Pancreas (tissue), 10 donors: ENCODE data around the gene RFX3. TPM values are rescaled to one million over a fixed set of nuclear protein-coding genes. Genes with fewer than 3 reads are reported as not detected.

ENCODE experiments used
- ATAC-seq, 4 donors: fragments of 200-7000 bp; cut with Tn5 transposase; one replicate each; pipeline versions ENCODE4 v1.8.0 to v1.9.1; 2020; ENCODE audit warnings: mild to moderate bottlenecking in 4 of 4, moderate library complexity in 4 of 4
- DNase-seq, 6 donors: peaks; one replicate each; pipeline ENCODE4 v3.0.0-alpha.2; 2020
- FAIRE-seq: peaks from 2 replicates; lab custom pipeline; 2012; peaks lifted over from hg19 to GRCh38; lab: Jason Lieb, UNC
- H3K27ac ChIP-seq, 4 donors: fragments of 200-600 bp; sonication (generic); 1 replicate in 3 of 4; 2 replicates in 1 of 4; pipeline versions ENCODE4 v1.5.0 to v1.8.0; 2020
- H3K27me3 ChIP-seq, 4 donors: fragments of 200-600 bp; one replicate each; pipeline ENCODE4 v1.8.0; 2021
- H3K36me3 ChIP-seq, 3 donors: fragments of 200-600 bp; sonication (generic) in 1 of 3; one replicate each; pipeline versions ENCODE4 v1.5.0 to v1.8.0; 2020 to 2021
- H3K4me1 ChIP-seq, 3 donors: fragments of 200-600 bp; one replicate each; pipeline ENCODE4 v1.8.0; 2021
- H3K4me3 ChIP-seq, 4 donors: fragments of 200-600 bp; sonication (generic) in 2 of 4; one replicate each; pipeline versions ENCODE4 v1.5.0 to v1.8.0; 2020 to 2021
- H3K9me3 ChIP-seq, 4 donors: fragments of 200-600 bp; one replicate each; pipeline ENCODE4 v1.8.0; 2021
- WGBS, 2 donors: extraction: QIAGEN DNeasy Blood & Tissue Kit; methylation state at CpG; one replicate each; pipeline ENCODE4 v1.1.7; 2013; 5-methylcytosine and 5-hydroxymethylcytosine counted together
- intact Hi-C, 3 donors: fragments of 100-400 bp; cut with DNase I; formaldehyde crosslinking; loops; one replicate each; pipeline versions ENCODE4 v1.11.1 to v1.14.2; 2022
- polyA plus RNA-seq, 2 donors: library from polyadenylated mRNA; stranded (reverse); fragments of 200-250 nt; gene quantifications; one replicate each; pipeline ENCODE4 v1.2.3, GENCODE V29; 2013
- total RNA-seq, 6 donors: library from RNA; stranded (reverse); fragmentation: NEBNext Ultra II Directional in 4 of 6; extraction: Animal tissue kit (Norgen Biotek cat#: 25700) in 4 of 6; gene quantifications; one replicate each; pipeline versions ENCODE4 v1.2.1 to v1.2.4, GENCODE V29; 2021 to 2023
- TF ChIP-seq, protein P1 (sequence below), 4 donors: fragments of 200-600 bp; sonication (generic) in 3 of 4; IDR thresholded peaks; one replicate each; pipeline versions ENCODE4 v1.5.0 to v1.8.0; 2021; ENCODE audit warnings: antibody characterized with exemption in 4 of 4
- donor health status: healthy with polysubstance abuse.
- donor health status: DM: no; HTN: no; CAD: no; lungs with moderate emphysema.
- donor health status: DM: no; HTN: no; CAD: no.
- donor health status: control.
- donor health status: control.
- donor health status: Bipolar disorder and iron deficiency.
- donor health status: DM: yes; HTN: yes; CAD: no.
- donor health status: DM: no; HTN: no; CAD: no.
- donor health status: DM: no; HTN: no; CAD: no.
- donor health status: DM: yes; HTN: yes; CAD: no.

Gene RFX3
- total and polyA plus RNA-seq, 8 donors = 1.2 to 12.2 (median 5.0) TPM

DNA sequence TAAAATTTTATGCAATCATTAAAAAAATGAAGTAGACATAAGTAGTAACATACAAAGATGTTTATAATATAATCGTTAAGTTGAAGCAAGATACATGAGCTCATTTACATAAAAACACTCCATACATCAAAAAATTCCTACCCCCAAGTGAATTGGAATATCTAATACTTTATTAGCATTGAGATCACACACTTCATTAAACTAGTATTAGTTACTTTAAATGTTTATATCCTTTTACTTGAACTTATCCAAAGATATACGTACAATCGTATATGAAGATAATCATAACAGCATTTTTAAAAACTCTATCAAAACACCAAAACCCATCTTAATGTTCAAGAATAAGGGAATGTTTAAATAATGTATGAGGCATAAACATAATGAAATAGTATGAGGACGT lies 275.1 kb downstream of the RFX3 start:
- TF ChIP-seq, protein P1, sequence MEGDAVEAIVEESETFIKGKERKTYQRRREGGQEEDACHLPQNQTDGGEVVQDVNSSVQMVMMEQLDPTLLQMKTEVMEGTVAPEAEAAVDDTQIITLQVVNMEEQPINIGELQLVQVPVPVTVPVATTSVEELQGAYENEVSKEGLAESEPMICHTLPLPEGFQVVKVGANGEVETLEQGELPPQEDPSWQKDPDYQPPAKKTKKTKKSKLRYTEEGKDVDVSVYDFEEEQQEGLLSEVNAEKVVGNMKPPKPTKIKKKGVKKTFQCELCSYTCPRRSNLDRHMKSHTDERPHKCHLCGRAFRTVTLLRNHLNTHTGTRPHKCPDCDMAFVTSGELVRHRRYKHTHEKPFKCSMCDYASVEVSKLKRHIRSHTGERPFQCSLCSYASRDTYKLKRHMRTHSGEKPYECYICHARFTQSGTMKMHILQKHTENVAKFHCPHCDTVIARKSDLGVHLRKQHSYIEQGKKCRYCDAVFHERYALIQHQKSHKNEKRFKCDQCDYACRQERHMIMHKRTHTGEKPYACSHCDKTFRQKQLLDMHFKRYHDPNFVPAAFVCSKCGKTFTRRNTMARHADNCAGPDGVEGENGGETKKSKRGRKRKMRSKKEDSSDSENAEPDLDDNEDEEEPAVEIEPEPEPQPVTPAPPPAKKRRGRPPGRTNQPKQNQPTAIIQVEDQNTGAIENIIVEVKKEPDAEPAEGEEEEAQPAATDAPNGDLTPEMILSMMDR (IDR thresholded peaks at IDR 0.05) = no peak
- WGBS, 2 donors = 83 to 84% methylated on average over 4 of the region's 4 CpGs
- Histone ChIP-seq H3K4me1 (no peaks in the 10 kb centered on the region), H3K4me3 (no peak overlapping the region), H3K9me3 (no peaks in the 10 kb centered on the region), H3K36me3 (no peaks in the 10 kb centered on the region), H3K27ac (no peak overlapping the region), H3K27me3 (no peaks in the 10 kb centered on the region)
- intact Hi-C loops = no loop called here
- ATAC-seq (no peak), FAIRE-seq (no peak), DNase-seq (no peak)

DNA sequence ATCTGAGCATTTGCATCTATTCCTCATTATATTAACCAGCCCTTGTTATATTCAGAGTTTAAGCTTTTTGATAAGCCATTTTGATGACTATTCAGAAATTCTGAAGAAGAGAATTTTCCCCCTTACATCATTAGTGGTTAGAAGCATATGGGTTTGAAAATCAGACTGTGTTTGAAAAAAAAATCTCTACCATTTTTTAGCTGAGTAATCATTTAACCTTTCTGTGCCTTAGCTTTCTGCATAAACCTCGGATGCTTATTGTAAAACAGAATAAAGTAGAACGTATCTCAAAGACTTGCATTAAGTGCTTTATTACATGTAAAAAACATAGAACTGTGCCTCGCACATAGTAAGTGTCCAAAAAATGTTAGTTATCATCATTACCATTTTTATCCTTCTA lies 278.6 kb downstream of the RFX3 start:
- ATAC-seq (no peak), DNase-seq (no peak), FAIRE-seq (no peak)
- Histone ChIP-seq H3K36me3 (no peaks in the 10 kb centered on the region), H3K9me3 (no peaks in the 10 kb centered on the region), H3K27ac (no peak overlapping the region), H3K4me1 (peaks cover 0 to 10% (median 6%) of the 10 kb centered on the region in 3 donors), H3K27me3 (no peaks in the 10 kb centered on the region), H3K4me3 (no peak overlapping the region)
- WGBS, 2 donors = 90 to 97% methylated on average over 3 of the region's 3 CpGs
- TF ChIP-seq, protein P1 (IDR thresholded peaks at IDR 0.05) = no peak
- intact Hi-C loops = loop anchor here in 1 of 3 donors (10.0 kb wide), 1 partner anchor 198 kb away; no protein-coding TSS in a partner anchor

DNA sequence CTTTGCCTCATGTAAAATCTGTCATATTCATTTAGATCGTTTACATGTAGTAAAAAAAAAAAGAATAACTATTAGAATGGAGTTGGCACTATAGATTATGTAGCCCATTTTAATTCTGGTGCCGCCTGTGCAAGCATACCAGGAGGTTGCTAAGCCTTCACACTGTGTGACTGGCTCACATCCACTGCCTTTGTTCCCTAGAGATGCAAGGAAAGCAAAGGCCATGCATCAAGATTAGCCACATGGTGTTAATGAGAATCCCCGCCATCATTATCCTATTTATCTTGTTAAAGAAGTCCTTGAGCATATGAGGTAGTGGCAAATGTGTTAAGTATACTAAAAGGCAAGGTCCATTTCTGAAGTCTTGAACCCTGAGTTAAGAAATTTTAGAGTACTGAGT lies 279.6 kb downstream of the RFX3 start:
- Histone ChIP-seq H3K4me3 (no peak overlapping the region), H3K4me1 (peaks cover 0 to 10% (median 9%) of the 10 kb centered on the region in 3 donors), H3K9me3 (no peaks in the 10 kb centered on the region), H3K36me3 (no peaks in the 10 kb centered on the region), H3K27me3 (no peaks in the 10 kb centered on the region), H3K27ac (no peak overlapping the region)
- FAIRE-seq = no peak
- WGBS, 2 donors = 91 to 99% methylated on average over 3 of the region's 3 CpGs
- intact Hi-C loops = loop anchor here in 1 of 3 donors (10.0 kb wide), 1 partner anchor 199 kb away; no protein-coding TSS in a partner anchor
- no peak for DNase-seq
- TF ChIP-seq, protein P1 (IDR thresholded peaks at IDR 0.05) = no peak
- ATAC-seq = no peak

DNA sequence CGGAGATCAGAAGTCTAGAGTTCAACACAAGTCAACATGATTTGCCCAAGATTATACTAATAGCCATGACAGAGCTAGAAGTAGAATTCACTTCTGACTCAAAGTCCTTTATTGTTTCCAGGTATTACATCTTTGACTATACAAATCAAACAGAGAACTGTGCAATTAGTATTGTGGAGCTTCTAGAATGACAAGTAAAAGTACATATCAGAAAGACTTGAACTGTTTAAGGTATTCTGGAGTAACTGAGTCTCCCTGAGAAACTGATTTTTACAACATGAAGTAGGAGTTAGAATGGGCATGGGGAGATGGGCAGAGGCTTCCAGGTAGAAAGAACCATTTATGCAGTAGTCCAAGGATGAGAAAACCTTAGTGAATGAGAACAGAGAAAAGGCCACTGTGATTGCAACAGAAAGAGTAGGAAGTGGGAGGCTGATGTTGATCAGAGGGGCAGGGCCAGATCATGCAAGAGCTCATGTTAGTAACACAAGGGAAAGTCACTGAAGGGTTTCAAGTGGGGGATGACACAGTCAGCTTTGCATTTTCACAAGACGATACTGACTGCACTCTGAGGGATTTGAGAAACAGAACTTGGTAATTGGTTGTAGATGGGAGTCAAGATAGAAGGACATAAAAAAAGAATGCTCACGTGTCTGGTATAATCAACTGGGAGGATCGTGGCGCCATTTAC lies 280.7 kb downstream of the RFX3 start:
- FAIRE-seq = no peak
- TF ChIP-seq, protein P1 (IDR thresholded peaks at IDR 0.05) = no peak
- Histone ChIP-seq H3K27me3 (no peaks in the 10 kb centered on the region), H3K27ac (no peak overlapping the region), H3K36me3 (no peaks in the 10 kb centered on the region), H3K4me3 (no peak overlapping the region), H3K4me1 (peaks cover 0 to 14% (median 10%) of the 10 kb centered on the region in 3 donors), H3K9me3 (no peaks in the 10 kb centered on the region)
- ATAC-seq = no peak
- intact Hi-C loops = loop anchor here in 1 of 3 donors (10.0 kb wide), 1 partner anchor 200 kb away; no protein-coding TSS in a partner anchor
- 91 to 95% methylated on average over 5 of the region's 5 CpGs for WGBS, 2 donors
- DNase-seq = no peak

DNA sequence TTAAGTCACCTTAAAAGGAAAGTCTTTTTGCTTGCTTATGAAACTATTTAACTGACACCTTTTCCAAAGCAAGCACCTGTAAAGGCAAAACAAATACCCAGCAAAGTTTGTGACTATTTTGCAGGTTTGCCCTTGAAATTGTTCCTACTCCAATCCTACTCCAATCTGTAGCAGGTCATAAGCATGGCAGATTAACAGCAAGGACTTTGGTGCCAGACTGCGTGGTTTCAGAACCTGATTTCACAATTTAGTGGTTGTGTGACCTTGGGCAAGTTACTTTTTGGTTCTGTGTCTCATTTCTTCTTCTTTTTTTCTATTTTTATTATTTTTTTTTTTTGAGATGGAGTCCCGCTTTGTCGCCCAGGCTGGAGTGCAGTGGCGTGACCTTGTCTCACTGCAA lies 282.1 kb downstream of the RFX3 start:
- WGBS, 2 donors = 70 to 73% methylated on average over 4 of the region's 4 CpGs
- Histone ChIP-seq H3K36me3 (no peaks in the 10 kb centered on the region), H3K4me1 (peaks cover 0 to 14% (median 10%) of the 10 kb centered on the region in 3 donors), H3K4me3 (no peak overlapping the region), H3K27ac (no peak overlapping the region), H3K27me3 (no peaks in the 10 kb centered on the region), H3K9me3 (no peaks in the 10 kb centered on the region)
- TF ChIP-seq, protein P1 (IDR thresholded peaks at IDR 0.05) = no peak
- DNase-seq (peak in 1 of 6 donors; percentile 21), FAIRE-seq (no peak), ATAC-seq (peak; percentile 43 to 68 (median 65))
- intact Hi-C loops = loop anchor here in 1 of 3 donors (10.0 kb wide), 1 partner anchor 201 kb away; no protein-coding TSS in a partner anchor
